DND-41 (cell line): ENCODE data around the gene LSS.

Source experiments
- ATAC-seq: fragments of 200-7000 bp; cut with Tn5 transposase; 3 replicates; pipeline ENCODE4 v1.9.1; 2021; ENCODE audit warnings: low read depth; ENCODE audit not compliant: insufficient read depth
- DNase-seq: peaks from one replicate; pipeline ENCODE4 v3.0.0-alpha.2; 2020
- H2AFZ ChIP-seq: 2 replicates; pipeline ENCODE4 v1.6.0; 2012; ENCODE audit warnings: low read depth, low read length
- H3K27ac ChIP-seq: 2 replicates; pipeline ENCODE4 v1.5.1; 2012; ENCODE audit warnings: low read length, inconsistent platforms
- H3K27me3 ChIP-seq: fragments of 200-600 bp; sonication (generic); 2 replicates; pipeline ENCODE4 v1.6.0; 2012; ENCODE audit warnings: low read length, mild to moderate bottlenecking, inconsistent platforms; ENCODE audit not compliant: insufficient read depth, poor library complexity
- H3K36me3 ChIP-seq: 2 replicates; pipeline ENCODE4 v1.5.1; 2012; ENCODE audit warnings: low read length, inconsistent platforms; ENCODE audit not compliant: insufficient read depth
- H3K4me1 ChIP-seq: 2 replicates; pipeline ENCODE4 v1.5.1; 2012; ENCODE audit warnings: mild to moderate bottlenecking, low read length; ENCODE audit not compliant: insufficient read depth
- H3K4me2 ChIP-seq: 2 replicates; pipeline ENCODE4 v1.6.0; 2012; ENCODE audit warnings: mild to moderate bottlenecking, moderate library complexity, low read length, inconsistent platforms; ENCODE audit not compliant: insufficient read depth
- H3K4me3 ChIP-seq, 2 experiments: fragments of 200-600 bp in 1 of 2; shearing (Covaris generic) in 1 of 2; 2 replicates each; pipeline ENCODE4 v1.5.1; 2012 to 2016; ENCODE audit warnings: inconsistent platforms in 2 of 2, low read length in 2 of 2, mild to moderate bottlenecking in 2 of 2, low read depth in 1 of 2, moderate library complexity in 1 of 2
- H3K79me2 ChIP-seq: 2 replicates; pipeline ENCODE4 v1.6.0; 2012; ENCODE audit warnings: low read length, inconsistent platforms; ENCODE audit not compliant: insufficient read depth
- H3K9ac ChIP-seq: 2 replicates; pipeline ENCODE4 v1.6.0; 2012; ENCODE audit warnings: low read depth, mild to moderate bottlenecking, inconsistent platforms, low read length, moderate library complexity
- H3K9me3 ChIP-seq: 2 replicates; pipeline ENCODE4 v1.5.1; 2012; ENCODE audit warnings: low read length, moderate library complexity, mild to moderate bottlenecking, inconsistent platforms; ENCODE audit not compliant: insufficient read depth, severe bottlenecking
- H4K20me1 ChIP-seq: 2 replicates; pipeline ENCODE4 v1.6.0; 2012; ENCODE audit warnings: low read length; ENCODE audit not compliant: insufficient read depth
- CTCF ChIP-seq: IDR thresholded peaks from 2 replicates; pipeline ENCODE4 v1.5.1; 2012; ENCODE audit warnings: borderline replicate concordance, low read length, moderate library complexity, mild to moderate bottlenecking; ENCODE audit not compliant: poor library complexity, severe bottlenecking; ENCODE audit errors: extremely low read depth
- EZH2 ChIP-seq: IDR thresholded peaks from 3 replicates; pipeline ENCODE4 v1.6.1; 2012; ENCODE audit warnings: borderline replicate concordance, low read depth, mild to moderate bottlenecking, moderate library complexity, low read length, inconsistent platforms; ENCODE audit not compliant: severe bottlenecking

LSS gene

GRCh38 chr21:46157987-46158451 lies 70.6 kb downstream of the LSS start:
- no peak for ATAC-seq

GRCh38 chr21:46157396-46157986 lies 71.1 kb downstream of the LSS start:
- no peak for DNase-seq
- TF ChIP-seq EZH2: no peak
- TF ChIP-seq CTCF: no peak
- Histone ChIP-seq H3K9ac (no peak overlapping the region), H3K27ac (no peak overlapping the region), H3K36me3 (no peaks in the 10 kb centered on the region), H3K4me3 (no peak overlapping the region), H3K27me3 (no peaks in the 10 kb centered on the region), H2AFZ (no peak overlapping the region), H3K4me2 (no peak overlapping the region), H4K20me1 (peaks cover 3% of the 10 kb centered on the region; the same call in 1 of the 2 replicates), H3K4me1 (no peaks in the 10 kb centered on the region), H3K9me3 (peaks cover 3% of the 10 kb centered on the region), H3K79me2 (no peaks in the 10 kb centered on the region)
- no peak for ATAC-seq

More at GRCh38 chr21:46157987-46158451, 70.6 kb downstream of the LSS start:
- H3K4me2 ChIP-seq: no peak overlapping the region
- DNase-seq: no peak
- H4K20me1 ChIP-seq: peaks cover 3% of the 10 kb centered on the region; the same call in 1 of the 2 replicates
- no peak overlapping the region for H2AFZ ChIP-seq
- no peak overlapping the region for H3K4me3 ChIP-seq
- H3K79me2 ChIP-seq: no peaks in the 10 kb centered on the region
- no peak for TF ChIP-seq EZH2
- TF ChIP-seq CTCF: no peak
- no peaks in the 10 kb centered on the region for H3K4me1 ChIP-seq
- H3K27ac ChIP-seq: no peak overlapping the region
- H3K9ac ChIP-seq: no peak overlapping the region
- H3K27me3 ChIP-seq: no peaks in the 10 kb centered on the region
- peaks cover 3% of the 10 kb centered on the region for H3K9me3 ChIP-seq
- no peaks in the 10 kb centered on the region for H3K36me3 ChIP-seq

- no peak overlapping the region for H2AFZ ChIP-seq
- DNase-seq (no peak), ATAC-seq (no peak)
- no peak overlapping the region for H3K9ac ChIP-seq
- no peaks in the 10 kb centered on the region for H3K4me1 ChIP-seq
- no peak overlapping the region for H3K27ac ChIP-seq
- H3K27me3 ChIP-seq: no peaks in the 10 kb centered on the region
- H3K36me3 ChIP-seq: no peaks in the 10 kb centered on the region
- peaks cover 3% of the 10 kb centered on the region; the same call in 1 of the 2 replicates for H4K20me1 ChIP-seq
- TF ChIP-seq EZH2 (no peak), CTCF (no peak)
- no peak overlapping the region for H3K4me3 ChIP-seq
- peaks cover 3% of the 10 kb centered on the region for H3K9me3 ChIP-seq
- no peak overlapping the region for H3K4me2 ChIP-seq
- H3K79me2 ChIP-seq: no peaks in the 10 kb centered on the region
These were observed 71.9 kb downstream of the LSS start for GRCh38 chr21:46156678-46157077.

- TF ChIP-seq EZH2: no peak
- no peak for TF ChIP-seq CTCF
These were observed 72.3 kb downstream of the LSS start for GRCh38 chr21:46156378-46156645.

More at GRCh38 chr21:46156378-46156645, 72.3 kb downstream of the LSS start:
- H3K9me3 ChIP-seq: peaks cover 3% of the 10 kb centered on the region
- no peak overlapping the region for H3K9ac ChIP-seq
- H3K4me3 ChIP-seq: no peak overlapping the region
- H2AFZ ChIP-seq: no peak overlapping the region
- ATAC-seq: no peak
- no peak for DNase-seq
- no peak overlapping the region for H3K27ac ChIP-seq
- H3K27me3 ChIP-seq: no peaks in the 10 kb centered on the region
- peaks cover 3% of the 10 kb centered on the region; the same call in 1 of the 2 replicates for H4K20me1 ChIP-seq
- H3K4me1 ChIP-seq: no peaks in the 10 kb centered on the region
- no peak overlapping the region for H3K4me2 ChIP-seq
- H3K79me2 ChIP-seq: no peaks in the 10 kb centered on the region
- no peaks in the 10 kb centered on the region for H3K36me3 ChIP-seq
